NCI-H748 (cell line): Measurements from ENCODE around the gene MRC2.
"Not testable (repeated sequence)": the region's sequence is repeated elsewhere in the genome, so short reads cannot be mapped to it uniquely, and the experiment has no call there.

Source experiments
- DNase-seq: peaks from one replicate; lab custom pipeline; 2025; ENCODE audit not compliant: unreplicated experiment; lab: John Stamatoyannopoulos, UW

The MRC2 gene

GRCh38 chr17:62613095-62613494, 14.4 kb upstream of the MRC2 start:
- not testable (repeated sequence) for DNase-seq

GRCh38 chr17:62614142-62614541, 13.3 kb upstream of the MRC2 start:
- DNase-seq, result no peak

- DNase-seq, result no peak
Measured at GRCh38 chr17:62615503-62615902, 12.0 kb upstream of the MRC2 start.

- peak; percentile 26 for DNase-seq
Measured at GRCh38 chr17:62616993-62617893, 10.2 kb upstream of the MRC2 start.

GRCh38 chr17:62617894-62618472, 9.5 kb upstream of the MRC2 start:
- DNase-seq, result no peak

- no peak for DNase-seq
Measured at GRCh38 chr17:62618647-62619416, 8.6 kb upstream of the MRC2 start.

GRCh38 chr17:62619417-62620155, 7.9 kb upstream of the MRC2 start:
- DNase-seq, result no peak

GRCh38 chr17:62621223-62621622, 6.2 kb upstream of the MRC2 start:
- DNase-seq, result no peak

- DNase-seq, result no peak
Measured at GRCh38 chr17:62625184-62625869, 2.1 kb upstream of the MRC2 start.

GRCh38 chr17:62625870-62626200, 1.6 kb upstream of the MRC2 start:
- DNase-seq, result no peak

- DNase-seq, result peak; percentile 37
Measured at GRCh38 chr17:62626719-62627218, 701 bp upstream of the MRC2 start.

GRCh38 chr17:62627904-62628633, 599 bp downstream of the MRC2 start:
- peak; percentile 40 for DNase-seq

- no peak for DNase-seq
Measured at GRCh38 chr17:62628831-62629555, 1.5 kb downstream of the MRC2 start.

- no peak for DNase-seq
Measured at GRCh38 chr17:62629556-62630364, 2.3 kb downstream of the MRC2 start.

GRCh38 chr17:62630365-62631085, 3.1 kb downstream of the MRC2 start:
- DNase-seq, result no peak

- DNase-seq, result no peak
Measured at GRCh38 chr17:62631086-62631935, 3.8 kb downstream of the MRC2 start.
